ENCODE data around the gene TRAF3. TPM values are rescaled to one million over a fixed set of nuclear protein-coding genes. Genes with fewer than 3 reads are reported as not detected.

The TRAF3 gene
- total RNA-seq, 1 experiment from 2014 or later, result 37.6 TPM

- no peaks in the 10 kb centered on the region for H3K36me3 ChIP-seq (ENCODE audit: control insufficient read depth, insufficient read depth, low read length)
- no peaks in the 10 kb centered on the region for H3K27me3 ChIP-seq (ENCODE audit: control insufficient read depth, insufficient read depth, low read length)
- no peaks in the 10 kb centered on the region for H3K9me3 ChIP-seq (ENCODE audit: control insufficient read depth, insufficient read depth, low read depth, low read length)
- no peak for DNase-seq (ENCODE audit: low read depth, low spot score)
- BruUV-seq (replicated peaks), result no TSS peak
- ChIA-PET CTCF (no interaction called here), POLR2A (no interaction called here)
- H3K27ac ChIP-seq (ENCODE audit: low read length), result no peak overlapping the region
- peaks cover 8% of the 10 kb centered on the region for H3K4me1 ChIP-seq (ENCODE audit: control insufficient read depth, insufficient read depth, low read length)
- intact Hi-C loops (cut with micrococcal nuclease; ENCODE audit: unreplicated experiment) (no loop called here), in situ Hi-C loops (cut with HindIII; ENCODE audit: low pct_unique_long_range_greater_than_20kb, low sequenced_read_pairs) (no loop called here)
- H3K4me3 ChIP-seq (ENCODE audit: low read depth in 2 of 2, low read length in 2 of 2), result no peak overlapping the region
- no peak for TF ChIP-seq TCF7L2 (IDR thresholded peaks at IDR 0.05; ENCODE audit: low read depth, low read length)
- TF ChIP-seq POLR2AphosphoS5 (IDR thresholded peaks at IDR 0.05; ENCODE audit: low read depth, low read length), result no peak
- TF ChIP-seq REST (IDR thresholded peaks at IDR 0.05; ENCODE audit: insufficient read depth in 1 of 2, low read depth in 2 of 2, low read length in 1 of 2), result no peak
- no peak for TF ChIP-seq SIN3A (IDR thresholded peaks at IDR 0.05; ENCODE audit: borderline replicate concordance, insufficient read depth, low read depth, low read length)
- no peak for ATAC-seq
These were observed 48.3 kb downstream of the TRAF3 start for GRCh38 chr14:102825307-102826095.

GRCh38 chr14:102826161-102826560 lies 48.9 kb downstream of the TRAF3 start:
- intact Hi-C loops (cut with micrococcal nuclease; ENCODE audit: unreplicated experiment), result no loop called here
- in situ Hi-C loops (cut with HindIII; ENCODE audit: low pct_unique_long_range_greater_than_20kb, low sequenced_read_pairs), result no loop called here
- POLR2A ChIA-PET, result no interaction called here

More at GRCh38 chr14:102826161-102826560, 48.9 kb downstream of the TRAF3 start:
- H3K4me3 ChIP-seq (ENCODE audit: low read depth in 2 of 2, low read length in 2 of 2), result no peak overlapping the region
- H3K9me3 ChIP-seq (ENCODE audit: control insufficient read depth, insufficient read depth, low read depth, low read length), result no peaks in the 10 kb centered on the region
- ATAC-seq (no peak), DNase-seq (ENCODE audit: low read depth, low spot score) (no peak)
- CTCF ChIA-PET, result no interaction called here
- TF ChIP-seq SIN3A (IDR thresholded peaks at IDR 0.05; ENCODE audit: borderline replicate concordance, insufficient read depth, low read depth, low read length) (no peak), CTCF (IDR thresholded peaks at IDR 0.05) (no peak), POLR2AphosphoS5 (IDR thresholded peaks at IDR 0.05; ENCODE audit: low read depth, low read length) (no peak), REST (IDR thresholded peaks at IDR 0.05; ENCODE audit: insufficient read depth in 1 of 2, low read depth in 2 of 2, low read length in 1 of 2) (no peak), TCF7L2 (IDR thresholded peaks at IDR 0.05; ENCODE audit: low read depth, low read length) (no peak)
- no peaks in the 10 kb centered on the region for H3K27me3 ChIP-seq (ENCODE audit: control insufficient read depth, insufficient read depth, low read length)
- no peak overlapping the region for H3K27ac ChIP-seq (ENCODE audit: low read length)
- H3K4me1 ChIP-seq (ENCODE audit: control insufficient read depth, insufficient read depth, low read length), result peaks cover 8% of the 10 kb centered on the region
- H3K36me3 ChIP-seq (ENCODE audit: control insufficient read depth, insufficient read depth, low read length), result no peaks in the 10 kb centered on the region
- BruUV-seq (replicated peaks), result no TSS peak

All from Panc1 (cell line).